NCI-H1436 (cell line): Measurements from ENCODE around the gene SCAMP2.

ENCODE experiments used
- DNase-seq: peaks from one replicate; lab custom pipeline; 2025; lab: John Stamatoyannopoulos, UW

The SCAMP2 gene

GRCh38 chr15:74837482-74838136 is 35.6 kb downstream of the SCAMP2 start:
- DNase-seq = no peak

- no peak for DNase-seq
Measured at GRCh38 chr15:74836846-74837245, 36.3 kb downstream of the SCAMP2 start.

GRCh38 chr15:74835312-74835823 is 37.8 kb downstream of the SCAMP2 start:
- no peak for DNase-seq

GRCh38 chr15:74833376-74834107 is 39.6 kb downstream of the SCAMP2 start:
- DNase-seq = no peak

GRCh38 chr15:74832826-74833225 is 40.3 kb downstream of the SCAMP2 start:
- DNase-seq = no peak

- no peak for DNase-seq
Measured at GRCh38 chr15:74831813-74832495, 41.2 kb downstream of the SCAMP2 start.

- DNase-seq = no peak
Measured at GRCh38 chr15:74830868-74831267, 42.3 kb downstream of the SCAMP2 start.

GRCh38 chr15:74829991-74830390 is 43.2 kb downstream of the SCAMP2 start:
- DNase-seq = no peak

GRCh38 chr15:74829486-74829885 is 43.7 kb downstream of the SCAMP2 start:
- no peak for DNase-seq

- no peak for DNase-seq
Measured at GRCh38 chr15:74828835-74829234, 44.3 kb downstream of the SCAMP2 start.

- no peak for DNase-seq
Measured at GRCh38 chr15:74827614-74828013, 45.6 kb downstream of the SCAMP2 start.

- DNase-seq = no peak
Measured at GRCh38 chr15:74826921-74827320, 46.2 kb downstream of the SCAMP2 start.

- DNase-seq = no peak
Measured at GRCh38 chr15:74826364-74826819, 46.8 kb downstream of the SCAMP2 start, which contains the start of gene CPLX3. Gene CPLX3 (plus strand): TSS chr15:74826627. CDS start chr15:74826704, 77 bp downstream.

- no peak for DNase-seq
Measured at GRCh38 chr15:74825866-74826265, 47.3 kb downstream of the SCAMP2 start.

GRCh38 chr15:74824976-74825375 is 48.2 kb downstream of the SCAMP2 start:
- DNase-seq = no peak

- no peak for DNase-seq
Measured at GRCh38 chr15:74823324-74823723, 49.8 kb downstream of the SCAMP2 start.

GRCh38 chr15:74822233-74822632 is 50.9 kb downstream of the SCAMP2 start:
- no peak for DNase-seq

- DNase-seq = no peak
Measured at GRCh38 chr15:74821790-74822158, 51.4 kb downstream of the SCAMP2 start.

- DNase-seq = no peak
Measured at GRCh38 chr15:74821091-74821789, 51.9 kb downstream of the SCAMP2 start.

- DNase-seq = no peak
Measured at GRCh38 chr15:74820056-74820455, 53.1 kb downstream of the SCAMP2 start.

GRCh38 chr15:74817370-74817737 is 55.8 kb downstream of the SCAMP2 start:
- DNase-seq = peak; percentile 44
